GM21528 (cell line): Measurements from ENCODE around the gene ANXA9.

Experiments
- ATAC-seq: cut with Tn5 transposase; IDR thresholded peaks from one replicate; pipeline ENCODE4 v1.9.1; 2021; ENCODE audit warnings: mild to moderate bottlenecking, moderate library complexity; ENCODE audit not compliant: unreplicated experiment, low FRiP score

ANXA9 gene

DNA sequence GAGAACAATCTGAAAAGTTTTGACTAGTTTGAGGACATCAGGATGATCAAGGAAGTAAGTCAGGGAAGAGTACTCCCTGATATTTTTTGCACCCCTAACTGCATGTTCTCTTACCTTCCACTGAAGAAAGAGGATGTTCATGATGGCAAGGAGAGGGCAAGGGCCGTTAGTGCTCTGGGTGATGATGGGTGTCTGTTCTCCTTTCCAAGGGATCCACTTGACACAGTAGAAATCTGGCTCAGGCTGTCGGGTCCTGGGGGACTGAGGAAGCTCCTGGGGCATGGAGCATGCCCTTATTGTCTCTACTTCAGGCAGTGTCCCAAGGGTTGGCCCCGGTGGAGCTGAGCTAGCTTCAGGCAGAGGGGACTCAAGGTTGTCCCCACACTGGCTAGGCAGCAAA lies 20.0 kb downstream of the ANXA9 start:
- no peak for ATAC-seq

DNA sequence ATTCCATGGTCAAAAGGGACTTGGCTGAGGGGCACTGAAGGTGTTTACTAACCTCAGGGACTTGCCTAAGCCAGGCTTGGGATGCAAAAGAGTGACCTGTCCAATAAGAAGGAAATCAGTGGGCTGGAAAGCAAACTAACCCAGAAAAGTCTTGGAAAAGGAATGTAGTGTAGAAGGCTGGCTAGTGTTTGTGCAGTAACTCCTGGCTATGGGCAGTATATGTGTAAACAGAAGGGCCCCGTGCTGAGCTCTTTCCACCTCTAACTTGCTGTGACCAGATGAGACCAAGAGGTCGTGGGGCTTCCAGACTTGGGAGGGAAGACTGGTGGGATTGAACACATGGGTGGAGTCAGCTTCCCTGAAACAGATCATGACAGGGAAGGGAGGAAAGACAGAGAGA lies 20.5 kb downstream of the ANXA9 start:
- ATAC-seq = no peak

DNA sequence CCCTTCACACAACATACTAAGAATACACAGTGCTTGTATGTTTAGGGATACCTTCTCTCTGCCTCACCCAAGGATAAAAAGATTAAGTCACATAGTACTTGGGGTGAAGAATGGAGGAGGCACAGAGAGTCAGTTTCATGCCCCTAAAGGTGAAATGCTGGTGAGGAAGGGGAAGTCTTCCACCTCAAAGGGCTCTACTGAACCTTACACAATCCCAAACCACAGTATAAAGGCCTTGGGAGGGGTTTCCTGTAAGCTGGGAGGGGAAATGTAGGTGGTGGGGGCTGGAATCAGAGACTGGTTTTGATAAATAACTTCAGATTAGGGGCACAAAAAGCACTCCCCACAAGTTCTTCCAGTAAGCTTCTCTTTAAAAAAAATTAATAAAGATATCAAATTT lies 21.1 kb downstream of the ANXA9 start:
- ATAC-seq = no peak

- no peak for ATAC-seq
These were observed 23.7 kb downstream of the ANXA9 start for GRCh38 chr1:151005729-151006319.

DNA sequence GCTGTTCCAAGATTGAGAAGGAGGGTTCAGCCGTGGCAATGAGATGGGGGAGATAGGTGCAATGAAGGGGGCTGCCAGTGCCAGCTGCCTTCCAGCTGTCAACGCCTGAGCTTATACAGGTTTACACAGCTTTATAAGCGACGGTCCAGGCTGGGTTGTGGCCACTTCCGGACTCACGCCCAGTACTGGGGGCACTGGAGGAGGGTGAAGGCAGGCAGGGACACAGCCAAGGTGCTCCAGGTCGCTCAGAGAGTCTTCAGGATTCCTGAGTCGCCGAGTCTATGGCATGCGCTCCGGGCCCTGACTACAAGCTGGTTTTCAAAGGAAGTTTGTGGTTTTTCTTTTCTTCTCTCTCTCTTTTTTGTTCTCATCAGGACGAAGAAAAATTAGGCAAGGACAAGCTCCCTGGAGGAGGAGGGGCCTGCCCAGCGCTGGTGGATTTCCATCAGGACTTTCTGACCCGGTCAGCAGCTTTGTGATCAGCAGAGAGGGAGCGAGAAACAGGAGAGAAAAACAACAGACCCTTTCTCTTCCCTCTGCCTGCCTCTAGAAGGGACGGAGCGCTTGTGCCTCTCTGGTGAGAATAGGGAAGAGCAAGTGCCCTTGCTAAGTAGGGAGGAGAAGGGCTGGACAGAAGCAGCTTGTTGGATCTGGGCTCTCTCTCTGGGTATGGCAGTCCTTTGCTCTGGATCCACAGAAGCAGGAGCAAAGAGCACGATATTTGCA lies 24.4 kb downstream of the ANXA9 start, which contains the start of gene MINDY1:
Gene MINDY1, minus strand, starts transcription at position 576 of the 726 bp plus-strand sequence. CDS start 4,285 bp downstream, outside the sequence.
- ATAC-seq = no peak

GRCh38 chr1:151007853-151008243 lies 25.8 kb downstream of the ANXA9 start:
- no peak for ATAC-seq

DNA sequence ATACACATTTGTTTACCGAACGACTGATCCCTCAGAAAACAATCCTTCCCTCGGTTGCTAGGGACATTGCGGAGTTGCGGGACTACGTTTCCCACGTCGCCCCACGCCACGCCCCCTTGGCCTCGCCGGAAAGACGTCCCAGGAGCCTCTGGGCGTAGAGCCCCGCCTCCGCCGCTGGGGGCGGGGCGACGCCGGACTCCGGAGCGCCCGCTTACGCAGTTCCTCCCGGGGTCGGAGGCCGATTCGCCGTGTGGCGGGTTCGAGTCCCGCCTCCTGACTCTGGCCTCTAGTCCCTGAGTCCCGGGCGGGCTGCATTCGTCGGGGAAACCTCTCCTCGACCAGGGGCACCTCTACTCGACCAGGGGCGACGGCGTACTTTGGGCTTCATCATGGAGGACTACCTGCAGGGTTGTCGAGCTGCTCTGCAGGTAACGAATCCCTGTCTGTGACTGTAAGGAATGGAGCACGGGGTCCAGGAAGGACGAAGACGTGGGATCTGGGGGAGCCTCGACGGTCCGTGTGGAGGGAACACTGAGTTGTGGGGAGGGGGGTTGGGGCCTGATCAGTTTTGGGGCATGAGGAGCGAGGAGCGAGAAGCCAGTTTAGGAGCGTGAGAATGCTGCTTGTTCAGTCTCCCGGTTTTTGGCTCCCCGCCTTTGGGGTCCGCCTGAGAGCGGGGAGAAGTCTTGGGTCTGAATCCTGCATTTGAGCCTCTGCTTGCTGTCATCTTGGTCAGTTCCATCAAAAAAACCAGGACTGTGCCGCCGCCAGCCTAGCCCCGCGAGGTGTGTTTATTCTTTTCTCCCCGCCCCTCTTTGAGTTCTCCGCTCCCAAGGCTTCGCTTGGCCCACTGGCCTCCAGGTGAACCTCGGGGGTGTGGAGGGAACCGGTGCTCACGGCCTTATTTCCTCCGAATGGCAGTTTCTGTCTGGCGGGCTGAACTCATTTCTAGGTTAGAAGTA lies 26.4 kb downstream of the ANXA9 start, which contains the start of gene PRUNE1:
Gene PRUNE1, plus strand, starts transcription at position 206 of the 962 bp plus-strand sequence. Its CDS starts 184 bp downstream, at position 390.
- ATAC-seq = peak; percentile 57

GRCh38 chr1:151009206-151009587 lies 27.1 kb downstream of the ANXA9 start:
- no peak for ATAC-seq

GRCh38 chr1:151009674-151010345 lies 27.7 kb downstream of the ANXA9 start:
- ATAC-seq = no peak

DNA sequence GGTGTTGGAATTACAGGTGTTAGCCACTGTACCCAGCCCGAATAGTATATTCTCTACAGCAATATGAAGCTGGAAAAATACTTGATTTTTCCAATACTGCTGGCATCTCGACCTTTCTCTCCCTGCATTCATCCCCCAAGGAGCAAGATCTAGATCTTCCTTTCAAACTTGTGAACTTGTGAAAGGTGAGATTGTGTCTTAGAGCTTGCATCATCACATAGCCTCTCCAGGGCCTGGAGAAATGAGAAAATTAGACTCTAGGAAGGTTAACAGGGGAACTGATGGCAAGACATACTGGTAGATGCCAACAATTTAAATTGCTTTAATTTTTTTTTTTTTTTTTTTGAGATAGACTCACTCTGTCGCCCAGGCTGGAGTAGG lies 28.2 kb downstream of the ANXA9 start:
- ATAC-seq = no peak

- no peak for ATAC-seq
These were observed 29.2 kb downstream of the ANXA9 start for GRCh38 chr1:151011154-151011850.

DNA sequence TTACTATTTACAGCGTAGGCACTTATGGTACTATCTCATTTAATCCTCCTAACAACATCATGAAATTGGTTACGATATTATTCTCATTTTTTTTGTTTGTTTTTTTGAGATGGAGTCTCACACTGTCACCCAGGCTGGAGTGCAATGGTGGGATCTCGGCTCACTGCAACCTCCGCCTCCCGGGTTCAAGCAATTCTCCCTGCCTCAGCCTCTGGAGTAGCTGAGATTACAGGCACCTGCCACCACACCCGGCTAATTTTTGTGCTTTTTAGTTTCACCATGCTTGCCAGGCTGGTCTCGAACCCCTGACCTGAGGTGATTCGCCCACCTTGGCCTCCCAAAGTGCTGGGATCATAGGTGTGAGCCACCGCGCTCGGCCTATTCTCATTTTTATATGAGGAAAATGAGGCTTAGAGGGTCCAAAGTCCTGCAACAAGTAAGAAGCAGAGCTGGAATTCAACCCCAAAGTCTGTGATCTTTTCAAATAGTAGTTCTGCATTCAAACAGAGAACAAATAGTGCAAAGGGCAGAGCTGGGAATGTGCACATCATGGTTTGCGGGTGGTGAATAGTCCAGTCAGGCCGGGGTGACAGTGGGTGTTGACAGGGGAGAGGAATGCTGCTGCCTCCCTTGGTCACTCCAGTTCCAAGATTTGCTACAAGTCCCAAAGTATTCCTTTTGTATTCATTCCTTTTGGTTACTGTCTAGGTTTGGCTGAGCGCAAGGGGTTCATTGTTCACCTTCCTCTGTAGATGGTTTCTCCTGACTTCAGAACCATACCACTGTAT lies 30.8 kb downstream of the ANXA9 start:
- ATAC-seq = no peak

- no peak for ATAC-seq
These were observed 31.4 kb downstream of the ANXA9 start for GRCh38 chr1:151013518-151013917.

- ATAC-seq = no peak
These were observed 42.6 kb downstream of the ANXA9 start for GRCh38 chr1:151024540-151025146.

DNA sequence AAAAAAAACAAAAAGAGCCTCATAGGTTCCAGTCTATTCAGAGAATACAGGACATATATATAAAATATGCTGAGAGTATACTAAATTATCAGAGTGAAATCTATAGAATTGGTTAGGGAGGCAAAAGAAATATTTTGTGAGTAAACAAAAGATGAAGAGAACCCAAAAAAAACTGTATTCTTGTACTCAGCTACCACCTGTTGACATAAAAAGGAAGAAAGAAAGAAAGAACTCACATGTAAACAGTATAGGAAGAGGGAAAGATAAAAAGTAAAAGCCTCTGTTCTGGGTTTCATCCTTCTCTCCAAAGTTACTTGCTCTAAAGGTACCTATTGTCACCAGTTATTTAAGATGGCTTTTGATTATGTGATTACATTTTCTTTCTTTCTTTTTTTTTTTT lies 44.4 kb downstream of the ANXA9 start:
- ATAC-seq = no peak

- ATAC-seq = no peak
These were observed 50.1 kb downstream of the ANXA9 start for GRCh38 chr1:151032164-151032563.

DNA sequence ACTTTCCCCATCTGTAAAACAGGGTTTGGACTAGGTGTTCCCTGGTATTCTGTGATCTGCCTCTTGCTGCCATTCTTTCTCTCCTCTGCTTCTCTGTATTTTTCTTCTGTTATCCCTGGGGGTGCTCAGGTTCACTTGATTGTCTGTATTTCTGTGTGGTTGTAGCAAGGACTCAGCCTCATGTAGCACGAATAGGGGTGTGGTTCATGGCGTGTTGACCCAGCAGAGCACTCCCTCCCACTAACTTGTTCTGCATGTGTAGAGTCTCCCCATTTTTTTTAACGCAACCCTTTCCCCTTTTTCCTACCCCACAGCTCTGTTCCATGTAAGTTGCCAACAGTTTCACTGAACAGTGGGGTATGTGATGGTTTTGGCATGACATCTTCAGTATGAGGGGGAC lies 53.1 kb downstream of the ANXA9 start:
- no peak for ATAC-seq

- ATAC-seq = no peak
These were observed 54.3 kb downstream of the ANXA9 start, which contains the start of gene BNIPL for GRCh38 chr1:151036356-151036755. BNIPL (plus strand) TSS chr1:151036586; CDS start chr1:151036726, 140 bp downstream.

- ATAC-seq = no peak
These were observed 54.9 kb downstream of the ANXA9 start for GRCh38 chr1:151037032-151037431.
